Skin of body (tissue), 2 donors: Measurements from ENCODE around the gene PC. TPM values are rescaled to one million over a fixed set of nuclear protein-coding genes. Genes with fewer than 3 reads are reported as not detected.

ENCODE experiments used
- DNase-seq: peaks from one replicate; lab custom pipeline; 2025; lab: John Stamatoyannopoulos, UW
- total RNA-seq: library from RNA; depleted of rRNA; stranded (reverse); fragments of >200 nt; gene quantifications from one replicate; pipeline ENCODE4 v1.2.3, GENCODE V29; 2014

PC gene
- total RNA-seq, 1 donor from 2014 or later: 33.1 TPM

GRCh38 chr11:66953081-66953833 is 4.9 kb downstream of the PC start:
- DNase-seq: no peak

DNA sequence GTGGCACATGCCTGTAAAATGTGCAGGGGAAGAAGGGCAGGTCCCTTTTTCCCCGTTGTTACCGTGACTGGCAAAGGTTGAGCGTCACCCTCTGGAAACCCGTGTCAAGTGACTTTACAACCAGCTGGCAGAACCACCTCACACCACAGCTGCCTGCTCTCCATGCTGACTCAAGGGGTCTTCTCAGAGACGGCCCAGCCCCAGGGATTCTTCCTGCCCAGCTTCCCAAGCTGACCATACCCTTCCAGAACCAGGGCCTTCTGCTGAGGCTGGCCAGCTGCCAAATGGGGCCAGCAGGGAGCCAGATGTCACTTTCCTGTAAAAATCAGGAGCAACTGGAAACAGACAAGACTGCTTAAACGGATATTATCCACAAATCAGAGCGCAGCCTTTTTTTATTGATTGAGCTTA is 6.3 kb downstream of the PC start:
- no peak for DNase-seq

DNA sequence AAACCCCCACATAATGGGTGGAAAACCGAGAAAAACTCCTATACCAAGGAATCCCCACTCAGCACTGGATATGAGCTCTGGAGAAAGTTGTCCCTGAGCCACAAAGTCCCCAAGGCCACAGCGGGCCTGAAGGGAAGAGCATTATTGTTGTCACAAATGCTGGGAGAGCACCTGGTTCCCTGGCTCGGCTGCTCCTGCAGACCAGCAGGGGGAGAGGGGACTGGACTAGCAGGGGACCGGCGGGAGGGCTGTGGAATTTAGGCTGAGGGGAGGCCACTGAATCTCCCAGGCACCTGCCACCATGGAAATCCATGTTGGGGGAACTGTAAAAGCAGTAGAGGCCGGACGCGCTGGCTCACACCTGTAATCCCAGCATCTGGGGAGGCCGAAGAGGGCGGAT is 7.0 kb downstream of the PC start:
- no peak for DNase-seq

DNA sequence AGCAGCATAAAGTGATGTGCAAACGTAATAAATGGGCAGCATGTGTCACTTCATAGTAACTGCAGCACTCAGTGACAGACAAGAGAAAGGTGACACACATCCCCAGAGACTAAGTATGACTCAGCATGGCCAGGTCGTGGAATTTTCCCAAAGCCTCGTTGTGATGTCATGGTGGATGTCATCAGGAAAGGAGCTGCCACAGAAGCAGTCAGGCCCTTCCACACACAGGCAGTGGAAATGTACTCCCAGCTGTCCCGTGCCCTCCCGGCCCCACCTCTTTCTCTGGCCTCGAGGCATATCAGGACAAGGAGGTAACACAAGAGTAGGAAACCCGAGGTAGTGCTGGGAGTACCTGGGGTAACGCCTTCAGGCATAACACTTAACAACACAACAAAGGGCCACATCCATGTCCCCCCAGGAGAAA is 8.1 kb downstream of the PC start:
- DNase-seq: no peak

GRCh38 chr11:66938582-66939135 is 19.5 kb downstream of the PC start:
- no peak for DNase-seq

DNA sequence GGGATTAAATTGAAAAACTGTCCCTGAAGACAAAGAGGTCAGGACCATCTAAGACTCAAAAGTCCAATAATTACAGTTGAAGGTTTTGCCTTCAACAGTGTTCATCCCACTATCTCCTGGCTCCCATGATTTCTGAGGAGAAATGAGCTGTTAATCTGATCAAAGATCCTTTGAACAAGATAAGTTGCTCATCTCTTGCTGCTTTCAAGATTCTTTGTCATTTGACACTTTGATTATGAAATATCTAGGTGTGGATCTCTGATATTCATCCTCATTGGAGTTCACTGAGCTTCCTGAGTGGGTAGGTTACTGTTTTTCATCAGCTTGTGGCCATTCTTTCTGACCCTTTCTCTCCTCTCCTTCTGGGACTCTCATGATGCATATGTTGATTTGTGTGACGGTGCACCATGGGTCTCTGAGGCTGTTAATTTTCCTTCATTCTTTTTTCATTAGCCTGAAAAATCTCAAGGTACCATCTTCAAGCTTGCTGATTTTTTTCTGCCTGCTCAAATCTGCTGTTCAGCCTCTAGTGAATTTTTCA is 20.9 kb downstream of the PC start:
- DNase-seq: no peak

- no peak for DNase-seq
Observed at GRCh38 chr11:66936311-66936711, 21.9 kb downstream of the PC start.

GRCh38 chr11:66934950-66935779 is 23.0 kb downstream of the PC start:
- no peak for DNase-seq

GRCh38 chr11:66933531-66933930 is 24.7 kb downstream of the PC start:
- DNase-seq: no peak

GRCh38 chr11:66932543-66932942 is 25.6 kb downstream of the PC start:
- no peak for DNase-seq

DNA sequence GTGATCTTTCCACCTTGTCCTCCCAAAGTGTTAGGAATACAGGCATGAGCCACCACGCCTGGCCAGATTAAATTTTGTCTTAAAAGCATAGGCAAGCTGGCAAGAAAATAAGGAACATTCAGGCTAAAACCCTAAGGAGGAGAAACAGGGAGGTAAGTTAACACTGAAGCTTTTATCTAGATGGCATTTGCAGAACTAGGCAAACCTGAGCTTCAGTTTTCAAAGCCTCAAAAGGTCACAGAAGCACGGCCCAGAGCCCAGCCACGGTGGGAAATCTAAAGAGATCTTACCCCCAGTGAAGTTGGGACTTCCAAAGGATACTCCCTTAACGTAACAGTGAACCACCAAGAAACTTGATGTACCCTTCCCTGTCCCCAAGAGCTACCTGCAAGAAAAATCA is 28.4 kb downstream of the PC start:
- DNase-seq: no peak

GRCh38 chr11:66924272-66924671 is 33.9 kb downstream of the PC start:
- DNase-seq: no peak

- DNase-seq: no peak
Observed at GRCh38 chr11:66922551-66922950, 35.6 kb downstream of the PC start.

DNA sequence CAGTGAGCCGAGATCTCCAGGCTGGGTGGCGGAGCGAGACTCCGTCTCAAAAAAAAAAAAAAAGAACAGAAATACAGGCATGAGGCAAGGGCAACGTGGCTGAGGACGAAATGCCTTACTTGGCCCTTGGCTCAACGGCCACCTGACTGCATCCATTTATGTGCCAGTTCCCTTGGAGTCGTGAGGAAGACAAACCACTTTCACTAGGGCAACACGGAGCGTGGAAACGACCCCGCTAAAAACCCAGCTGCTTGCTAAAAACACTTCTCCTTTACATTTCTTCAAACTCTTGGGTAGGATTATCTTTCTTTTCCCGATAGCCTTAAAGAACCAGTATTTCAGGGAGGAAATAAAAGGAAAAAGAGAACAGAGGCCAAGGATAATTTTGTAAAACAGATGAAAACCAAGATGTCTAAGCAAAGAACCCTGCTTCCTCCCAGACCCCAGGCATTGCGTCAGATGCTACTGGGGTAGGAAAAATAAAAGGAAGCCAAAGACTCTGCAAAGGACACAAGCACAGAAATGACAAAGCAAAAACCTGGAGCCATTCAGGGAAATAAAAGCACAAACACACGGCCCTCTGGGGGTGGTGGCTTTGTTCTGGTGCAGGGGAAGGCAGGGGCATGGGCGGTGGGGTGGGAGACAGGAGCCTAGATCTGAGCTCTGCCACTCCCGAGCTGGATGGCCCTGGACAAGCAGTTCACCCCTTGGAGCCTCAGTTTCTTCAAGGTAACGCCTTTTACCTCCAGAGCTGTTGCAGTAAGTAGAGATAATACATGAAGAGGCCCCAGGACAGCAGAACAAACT is 37.0 kb downstream of the PC start:
- DNase-seq: no peak

DNA sequence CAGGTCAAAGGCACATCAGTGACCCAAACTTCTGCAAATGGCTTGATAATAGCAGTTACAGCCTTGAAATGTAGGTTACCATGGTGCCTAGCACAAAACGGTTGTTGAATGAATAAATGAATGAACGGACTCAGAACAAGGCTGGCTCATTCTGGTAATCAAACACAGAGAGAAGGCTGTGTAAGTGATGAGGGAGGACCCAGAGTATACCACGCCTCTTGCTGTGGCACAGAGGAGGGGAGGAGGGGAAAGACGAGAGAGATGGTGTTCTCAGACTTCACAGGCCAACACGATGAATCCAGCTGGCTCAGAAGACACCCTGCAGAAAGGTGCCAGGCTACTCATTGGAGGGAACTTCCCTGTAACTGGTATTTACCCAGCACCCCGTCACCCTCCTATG is 38.3 kb downstream of the PC start:
- DNase-seq: no peak

- no peak for DNase-seq
Observed at GRCh38 chr11:66918741-66919140, 39.4 kb downstream of the PC start.

GRCh38 chr11:66915866-66916265 is 42.3 kb downstream of the PC start:
- no peak for DNase-seq

GRCh38 chr11:66915046-66915832 is 42.9 kb downstream of the PC start:
- no peak for DNase-seq

- no peak for DNase-seq
Observed at GRCh38 chr11:66914505-66914904, 43.7 kb downstream of the PC start.

DNA sequence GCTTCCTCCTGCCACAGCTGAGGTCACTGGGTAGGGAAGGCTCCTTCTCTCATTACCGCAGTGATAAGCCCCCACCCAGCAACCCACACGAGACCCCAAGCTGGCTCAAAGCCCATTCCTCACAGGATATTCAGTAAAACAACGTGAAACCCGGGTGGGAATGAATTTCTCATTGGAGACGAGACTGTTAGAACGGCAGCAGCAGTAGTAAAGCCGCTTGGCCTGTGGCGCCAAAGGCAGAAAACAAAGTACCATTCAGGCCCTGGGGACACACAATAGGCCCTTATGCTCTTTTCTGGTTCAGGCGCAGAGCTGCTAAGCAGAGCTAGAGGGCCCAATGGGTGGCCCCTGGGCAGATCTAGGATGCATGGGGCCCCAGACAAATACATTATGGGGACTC is 45.3 kb downstream of the PC start:
- DNase-seq: no peak

DNA sequence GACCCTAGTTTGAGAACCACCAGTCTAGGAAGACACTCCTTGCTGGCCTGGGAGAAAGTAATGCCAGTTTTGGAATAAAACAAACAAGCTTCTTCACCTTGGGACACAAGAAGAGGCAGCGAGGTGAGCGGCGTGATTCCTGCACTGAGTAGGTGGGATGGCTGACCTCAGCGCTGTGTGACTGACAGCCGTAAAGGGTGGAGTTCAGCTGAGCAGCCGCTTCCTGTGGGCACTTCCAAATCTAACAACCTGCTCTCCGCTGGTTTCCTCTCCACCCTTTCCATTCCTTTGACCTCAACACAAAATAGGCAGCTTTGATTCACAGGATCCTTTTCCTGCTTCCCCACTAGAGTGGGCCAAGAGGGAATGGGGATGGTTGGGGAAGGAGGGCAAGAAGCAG is 45.8 kb downstream of the PC start:
- no peak for DNase-seq
